ENCODE data around the gene ACTL6B. TPM values are rescaled to one million over a fixed set of nuclear protein-coding genes. Genes with fewer than 3 reads are reported as not detected.

ACTL6B gene
- total RNA-seq, 2 donors from 2014 or later, result not detected

GRCh38 chr7:100681491-100682227, 25.4 kb upstream of the ACTL6B start:
- Histone ChIP-seq H3K9me3 (ENCODE audit: control insufficient read depth, low read length) (no peaks in the 10 kb centered on the region), H3K36me3 (ENCODE audit: control insufficient read depth, insufficient read depth, low read length) (peaks cover 64% of the 10 kb centered on the region), H3K9ac (ENCODE audit: extremely low read depth, low read length, poor library complexity, severe bottlenecking) (no peak overlapping the region), H3K27ac (ENCODE audit: low read depth, low read length) (no peak overlapping the region), H3K27me3 (ENCODE audit: control insufficient read depth, insufficient read depth, low read length, poor library complexity, severe bottlenecking) (no peaks in the 10 kb centered on the region), H3K4me3 (ENCODE audit: low read length) (no peak overlapping the region), H3K4me1 (ENCODE audit: control insufficient read depth, insufficient read depth, low read length) (no peaks in the 10 kb centered on the region)
- no peak for DNase-seq
- H3K27ac Mint-ChIP-seq, result no peak overlapping the region
- H3K36me3 Mint-ChIP-seq (ENCODE audit: low read depth), result peaks cover 37% of the 10 kb centered on the region
- H3K9me3 Mint-ChIP-seq, result no peaks in the 10 kb centered on the region
- 94 to 97% methylated on average over 15 to 29 of the region's 29 CpGs for WGBS, 2 experiments (ENCODE audit: insufficient coverage in 1 of 2, insufficient read length in 1 of 2)
- peaks cover 2% of the 10 kb centered on the region for H3K4me1 Mint-ChIP-seq
- H3K27me3 Mint-ChIP-seq (ENCODE audit: insufficient read depth), result no peaks in the 10 kb centered on the region
- H3K4me3 Mint-ChIP-seq, result no peak overlapping the region
- no peak for TF ChIP-seq CTCF (conservative IDR thresholded peaks at IDR 0.05)

- Histone ChIP-seq H3K27me3 (ENCODE audit: control insufficient read depth, insufficient read depth, low read length, poor library complexity, severe bottlenecking) (no peaks in the 10 kb centered on the region), H3K9ac (ENCODE audit: extremely low read depth, low read length, poor library complexity, severe bottlenecking) (no peak overlapping the region), H3K4me3 (ENCODE audit: low read length) (no peak overlapping the region), H3K9me3 (ENCODE audit: control insufficient read depth, low read length) (no peaks in the 10 kb centered on the region), H3K27ac (ENCODE audit: low read depth, low read length) (no peak overlapping the region), H3K4me1 (ENCODE audit: control insufficient read depth, insufficient read depth, low read length) (no peaks in the 10 kb centered on the region), H3K36me3 (ENCODE audit: control insufficient read depth, insufficient read depth, low read length) (peaks cover 59% of the 10 kb centered on the region)
- Mint-ChIP-seq H3K36me3 (ENCODE audit: low read depth) (peaks cover 38% of the 10 kb centered on the region), H3K9me3 (no peaks in the 10 kb centered on the region), H3K4me1 (peaks cover 5% of the 10 kb centered on the region), H3K27me3 (ENCODE audit: insufficient read depth) (no peaks in the 10 kb centered on the region), H3K4me3 (no peak overlapping the region), H3K27ac (no peak overlapping the region)
- WGBS, 2 experiments (ENCODE audit: insufficient coverage in 1 of 2, insufficient read length in 1 of 2), result 95 to 98% methylated on average over 14 to 18 of the region's 18 CpGs
- no peak for TF ChIP-seq CTCF (conservative IDR thresholded peaks at IDR 0.05)
- DNase-seq, result no peak
Measured at GRCh38 chr7:100680576-100681271, 24.5 kb upstream of the ACTL6B start.

GRCh38 chr7:100679927-100680575, 23.8 kb upstream of the ACTL6B start:
- H3K27ac ChIP-seq (ENCODE audit: low read depth, low read length), result no peak overlapping the region
- WGBS, 2 experiments (ENCODE audit: insufficient coverage in 1 of 2, insufficient read length in 1 of 2), result 96% methylated on average over 13 of the region's 13 CpGs; no CpG with 5 or more reads in 1 of the 2 experiments
- H3K9me3 Mint-ChIP-seq, result no peaks in the 10 kb centered on the region
- H3K4me3 Mint-ChIP-seq, result no peak overlapping the region
- H3K4me1 Mint-ChIP-seq, result peaks cover 5% of the 10 kb centered on the region
- H3K27ac Mint-ChIP-seq, result no peak overlapping the region
- H3K4me1 ChIP-seq (ENCODE audit: control insufficient read depth, insufficient read depth, low read length), result no peaks in the 10 kb centered on the region
- TF ChIP-seq CTCF (conservative IDR thresholded peaks at IDR 0.05), result no peak
- H3K36me3 ChIP-seq (ENCODE audit: control insufficient read depth, insufficient read depth, low read length), result peaks cover 52% of the 10 kb centered on the region
- H3K9ac ChIP-seq (ENCODE audit: extremely low read depth, low read length, poor library complexity, severe bottlenecking), result no peak overlapping the region
- no peaks in the 10 kb centered on the region for H3K27me3 Mint-ChIP-seq (ENCODE audit: insufficient read depth)
- no peaks in the 10 kb centered on the region for H3K9me3 ChIP-seq (ENCODE audit: control insufficient read depth, low read length)
- no peak for DNase-seq
- H3K36me3 Mint-ChIP-seq (ENCODE audit: low read depth), result peaks cover 31% of the 10 kb centered on the region
- H3K4me3 ChIP-seq (ENCODE audit: low read length), result no peak overlapping the region
- no peaks in the 10 kb centered on the region for H3K27me3 ChIP-seq (ENCODE audit: control insufficient read depth, insufficient read depth, low read length, poor library complexity, severe bottlenecking)
